OCI-LY1 (cell line): Measurements from ENCODE around the gene PDE6G.

ENCODE experiments used
- H2AFZ ChIP-seq: fragments of 200-600 bp; sonication (generic), shearing (Covaris generic); 2 replicates; pipeline ENCODE4 v1.6.0; 2014; ENCODE audit warnings: antibody characterized with exemption, mild to moderate bottlenecking, low read length
- H3F3A ChIP-seq: fragments of 200-600 bp; sonication (generic), shearing (Covaris generic); 2 replicates; pipeline ENCODE4 v1.6.0; 2014; ENCODE audit warnings: mild to moderate bottlenecking, antibody characterized with exemption, low read length, moderate library complexity; ENCODE audit not compliant: insufficient read depth
- H3K27ac ChIP-seq: fragments of 200-600 bp; sonication (generic); 2 replicates; pipeline ENCODE4 v1.5.1; 2014; ENCODE audit warnings: low read length, mixed run types, mild to moderate bottlenecking, low read depth; ENCODE audit not compliant: poor library complexity, severe bottlenecking
- H3K27me3 ChIP-seq: fragments of 200-600 bp; sonication (generic); 2 replicates; pipeline ENCODE4 v1.6.0; 2014; ENCODE audit warnings: antibody characterized with exemption, mild to moderate bottlenecking, low read length, moderate library complexity; ENCODE audit not compliant: insufficient read depth
- H3K36me3 ChIP-seq: fragments of 200-600 bp; sonication (generic); 2 replicates; pipeline ENCODE4 v1.6.1; 2014; ENCODE audit warnings: mild to moderate bottlenecking, antibody characterized with exemption, low read length, moderate library complexity, mixed read lengths; ENCODE audit not compliant: insufficient read depth
- H3K4me1 ChIP-seq: fragments of 200-600 bp; sonication (generic); 2 replicates; pipeline ENCODE4 v1.5.1; 2014; ENCODE audit warnings: mild to moderate bottlenecking, low read length, moderate library complexity; ENCODE audit not compliant: insufficient read depth, severe bottlenecking
- H3K4me2 ChIP-seq: fragments of 200-600 bp; sonication (generic), shearing (Covaris generic); 2 replicates; pipeline ENCODE4 v1.6.1; 2014; ENCODE audit warnings: low read length
- H3K4me3 ChIP-seq: fragments of 200-600 bp; sonication (generic); 2 replicates; pipeline ENCODE4 v1.5.1; 2014; ENCODE audit warnings: low read length, low read depth, mild to moderate bottlenecking, mixed read lengths; ENCODE audit not compliant: poor library complexity, severe bottlenecking
- H3K79me2 ChIP-seq: fragments of 200-600 bp; shearing (Covaris generic); 2 replicates; pipeline ENCODE4 v1.6.1; 2016; ENCODE audit warnings: mixed run types, low read length, mixed read lengths; ENCODE audit not compliant: insufficient read depth
- H3K9ac ChIP-seq: fragments of 200-600 bp; sonication (generic), shearing (Covaris generic); 2 replicates; pipeline ENCODE4 v1.6.1; 2014; ENCODE audit warnings: mild to moderate bottlenecking, low read length, mixed read lengths
- H3K9me2 ChIP-seq: fragments of 200-600 bp; sonication (generic), shearing (Covaris generic); 2 replicates; pipeline ENCODE4 v1.6.1; 2014; ENCODE audit warnings: low read depth, mild to moderate bottlenecking, low read length, mixed read lengths
- H3K9me3 ChIP-seq: fragments of 200-600 bp; shearing (Covaris generic); 2 replicates; pipeline ENCODE4 v1.6.1; 2014; ENCODE audit warnings: low read length, mixed read lengths
- H4K20me1 ChIP-seq: fragments of 200-600 bp; sonication (generic), shearing (Covaris generic); 2 replicates; pipeline ENCODE4 v1.6.0; 2016; ENCODE audit warnings: mild to moderate bottlenecking, low read length; ENCODE audit not compliant: insufficient read depth
- CTCF ChIP-seq: fragments of 200-600 bp; sonication (generic), shearing (Covaris generic); IDR thresholded peaks from 2 replicates; pipeline ENCODE4 v1.5.1; 2017; ENCODE audit warnings: mild to moderate bottlenecking, antibody characterized with exemption, low read length, moderate library complexity, mixed read lengths
- EZH2 ChIP-seq: fragments of 200-600 bp; sonication (generic), shearing (Covaris generic); IDR thresholded peaks from 2 replicates; pipeline ENCODE4 v1.8.0; 2017; ENCODE audit warnings: borderline replicate concordance, mixed run types, mild to moderate bottlenecking, antibody characterized with exemption, low read length, moderate library complexity, mixed read lengths

PDE6G gene

GRCh38 chr17:81690066-81690465, 33.7 kb upstream of the PDE6G start:
- peaks cover 8% of the 10 kb centered on the region for H3K4me1 ChIP-seq
- TF ChIP-seq EZH2: no peak
- no peak for TF ChIP-seq CTCF
- no peaks in the 10 kb centered on the region for H3K9me2 ChIP-seq
- no peaks in the 10 kb centered on the region; the same call in 1 of the 2 replicates for H3K79me2 ChIP-seq
- H3K36me3 ChIP-seq: peaks cover 92% of the 10 kb centered on the region
- H3K27me3 ChIP-seq: no peaks in the 10 kb centered on the region
- H3K9me3 ChIP-seq: no peaks in the 10 kb centered on the region
- no peak overlapping the region for H3K4me3 ChIP-seq
- H4K20me1 ChIP-seq: no peaks in the 10 kb centered on the region
- H3K27ac ChIP-seq: no peak overlapping the region
- no peak overlapping the region for H3K4me2 ChIP-seq
- no peak overlapping the region for H3K9ac ChIP-seq
- no peaks in the 10 kb centered on the region for H3F3A ChIP-seq
- no peak overlapping the region for H2AFZ ChIP-seq

DNA sequence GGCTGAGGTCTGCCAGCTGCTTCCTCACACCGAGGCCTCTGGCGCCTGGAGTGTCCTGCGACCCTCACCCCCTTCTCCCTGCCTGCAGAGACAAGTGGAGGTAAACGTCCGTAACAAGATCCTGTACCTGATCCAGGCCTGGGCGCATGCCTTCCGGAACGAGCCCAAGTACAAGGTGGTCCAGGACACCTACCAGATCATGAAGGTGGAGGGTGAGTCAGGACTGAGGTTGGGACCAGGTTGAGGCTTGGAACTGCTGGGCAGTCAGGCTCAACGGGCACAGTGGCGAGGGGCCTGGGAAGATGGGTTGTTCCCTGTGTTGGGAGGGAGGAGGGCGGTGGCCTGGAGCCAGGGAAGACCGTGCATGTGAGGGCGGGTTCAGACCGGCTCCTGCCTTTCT, 32.3 kb upstream of the PDE6G start:
- Histone ChIP-seq H3K79me2 (peaks cover 10% of the 10 kb centered on the region), H2AFZ (no peak overlapping the region), H3K27me3 (no peaks in the 10 kb centered on the region), H4K20me1 (no peaks in the 10 kb centered on the region), H3K36me3 (peaks cover 78% of the 10 kb centered on the region), H3K9ac (no peak overlapping the region), H3K4me1 (peaks cover 16% of the 10 kb centered on the region), H3K4me3 (no peak overlapping the region), H3K9me3 (no peaks in the 10 kb centered on the region), H3F3A (no peaks in the 10 kb centered on the region), H3K27ac (no peak overlapping the region), H3K4me2 (no peak overlapping the region), H3K9me2 (no peaks in the 10 kb centered on the region)
- no peak for TF ChIP-seq CTCF
- no peak for TF ChIP-seq EZH2

DNA sequence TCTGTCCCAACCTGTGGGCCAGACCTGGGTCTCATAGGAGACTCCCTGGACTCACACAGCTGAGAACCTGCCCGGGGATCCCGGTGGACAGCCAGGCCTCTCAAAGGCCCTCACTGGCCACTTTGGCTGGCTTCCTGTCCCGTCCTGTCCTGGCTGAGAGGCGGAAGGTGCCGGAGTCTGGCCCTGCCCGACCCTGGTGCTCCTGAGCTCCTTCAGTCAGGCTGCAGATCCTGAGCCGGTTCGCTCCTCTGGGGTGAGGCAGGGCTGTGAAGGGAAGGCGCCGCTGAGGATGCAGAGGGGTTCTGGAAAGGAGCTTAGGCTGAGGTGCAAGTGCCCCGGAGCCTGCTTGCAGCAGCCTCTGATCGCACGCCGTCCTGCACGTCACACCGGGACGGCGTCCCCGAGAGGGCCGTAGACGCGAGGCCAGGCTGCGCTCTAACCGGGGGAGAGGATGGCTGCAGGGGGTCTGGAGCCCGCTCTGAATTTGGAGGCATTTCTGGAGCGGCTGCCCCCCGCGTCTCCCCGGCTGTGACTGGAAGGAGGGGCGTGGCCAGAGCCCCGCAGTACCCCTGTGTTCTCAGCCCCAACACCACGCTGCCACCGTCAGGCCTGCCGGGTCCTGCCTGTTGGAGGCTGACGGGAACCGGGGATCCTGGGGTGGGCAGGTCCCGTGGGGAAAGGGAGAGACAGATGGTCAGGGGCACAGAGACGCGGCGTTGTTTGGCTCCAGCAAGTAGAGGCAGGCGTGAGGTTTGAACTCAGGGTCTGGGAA, 31.6 kb upstream of the PDE6G start:
- Histone ChIP-seq H4K20me1 (no peaks in the 10 kb centered on the region), H3K4me2 (no peak overlapping the region), H3K9me3 (no peaks in the 10 kb centered on the region), H2AFZ (no peak overlapping the region), H3K4me1 (peaks cover 16% of the 10 kb centered on the region), H3F3A (no peaks in the 10 kb centered on the region), H3K79me2 (peaks cover 10% of the 10 kb centered on the region), H3K9me2 (no peaks in the 10 kb centered on the region), H3K4me3 (no peak overlapping the region), H3K9ac (no peak overlapping the region), H3K36me3 (peaks cover 72% of the 10 kb centered on the region), H3K27me3 (no peaks in the 10 kb centered on the region), H3K27ac (no peak overlapping the region)
- TF ChIP-seq CTCF (no peak), EZH2 (no peak)
